Activated T-cell treated with anti-CD3 and anti-CD28 coated beads for 48 hours (primary cell): ENCODE measurements around the gene SLC17A5.
"Not testable (repeated sequence)": the region's sequence is repeated elsewhere in the genome, so short reads cannot be mapped to it uniquely, and the experiment has no call there.

Experiments
- DNase-seq: peaks from one replicate; pipeline ENCODE4 v3.0.0-alpha.2; 2020; ENCODE audit warnings: low read depth

SLC17A5 gene

GRCh38 chr6:73653571-73654424, at the start of gene SLC17A5:
Gene SLC17A5 (minus strand): TSS chr6:73653992. CDS start chr6:73653886, 106 bp downstream.
- DNase-seq: peak; percentile 91

- no peak for DNase-seq
Observed at GRCh38 chr6:73703466-73703865, 49.7 kb upstream of the SLC17A5 start.

- no peak for DNase-seq
Observed at GRCh38 chr6:73702444-73702843, 48.7 kb upstream of the SLC17A5 start.

- DNase-seq: no peak
Observed at GRCh38 chr6:73699676-73700459, 46.1 kb upstream of the SLC17A5 start.

GRCh38 chr6:73696966-73697655, 43.3 kb upstream of the SLC17A5 start:
- DNase-seq: no peak

GRCh38 chr6:73695619-73696421, 42.0 kb upstream of the SLC17A5 start, which contains the start of gene CD109:
Gene CD109 (plus strand): TSS chr6:73696203. CDS start chr6:73696216, 13 bp downstream.
- DNase-seq: peak; percentile 65

- no peak for DNase-seq
Observed at GRCh38 chr6:73694711-73695411, 41.1 kb upstream of the SLC17A5 start.

- DNase-seq: no peak
Observed at GRCh38 chr6:73691512-73691911, 37.7 kb upstream of the SLC17A5 start.

GRCh38 chr6:73690056-73690455, 36.3 kb upstream of the SLC17A5 start:
- no peak for DNase-seq

GRCh38 chr6:73688351-73688750, 34.6 kb upstream of the SLC17A5 start:
- DNase-seq: no peak

- not testable (repeated sequence) for DNase-seq
Observed at GRCh38 chr6:73683574-73683973, 29.8 kb upstream of the SLC17A5 start.

GRCh38 chr6:73680289-73680918, 26.6 kb upstream of the SLC17A5 start:
- no peak for DNase-seq

GRCh38 chr6:73679846-73680245, 26.1 kb upstream of the SLC17A5 start:
- DNase-seq: not testable (repeated sequence)

GRCh38 chr6:73679009-73679408, 25.2 kb upstream of the SLC17A5 start:
- DNase-seq: no peak

GRCh38 chr6:73675466-73676098, 21.8 kb upstream of the SLC17A5 start:
- peak; percentile 50 for DNase-seq

GRCh38 chr6:73671911-73672685, 18.3 kb upstream of the SLC17A5 start:
- no peak for DNase-seq

- no peak for DNase-seq
Observed at GRCh38 chr6:73669005-73669404, 15.2 kb upstream of the SLC17A5 start.

- no peak for DNase-seq
Observed at GRCh38 chr6:73667798-73668197, 14.0 kb upstream of the SLC17A5 start.

- no peak for DNase-seq
Observed at GRCh38 chr6:73666393-73666792, 12.6 kb upstream of the SLC17A5 start.
